KMS-11 (cell line): ENCODE measurements around the gene AUTS2.

Experiments
- H2AFZ ChIP-seq: fragments of 200-600 bp; sonication (generic); 2 replicates; pipeline ENCODE4 v1.6.1; 2016; ENCODE audit warnings: antibody characterized with exemption, mixed run types, low read depth
- H3K27ac ChIP-seq: fragments of 200-600 bp; sonication (generic); 2 replicates; pipeline ENCODE4 v1.6.1; 2016; ENCODE audit warnings: mild to moderate bottlenecking, mixed run types
- H3K27me3 ChIP-seq: fragments of 200-600 bp; sonication (generic); 2 replicates; pipeline ENCODE4 v1.6.1; 2017; ENCODE audit warnings: mild to moderate bottlenecking, low read depth, mixed run types, moderate library complexity; ENCODE audit not compliant: insufficient read depth
- H3K36me3 ChIP-seq: fragments of 200-600 bp; sonication (generic); 2 replicates; pipeline ENCODE4 v1.6.1; 2017; ENCODE audit warnings: mild to moderate bottlenecking, mixed run types; ENCODE audit not compliant: insufficient read depth
- H3K4me1 ChIP-seq: fragments of 200-600 bp; sonication (generic); 2 replicates; pipeline ENCODE4 v1.6.1; 2016; ENCODE audit warnings: mild to moderate bottlenecking, low read depth, mixed run types; ENCODE audit not compliant: poor library complexity, severe bottlenecking
- H3K4me2 ChIP-seq: fragments of 200-600 bp; sonication (generic); 2 replicates; pipeline ENCODE4 v1.7.0; 2016; ENCODE audit warnings: mild to moderate bottlenecking, mixed run types
- H3K4me3 ChIP-seq: fragments of 200-600 bp; sonication (generic); IDR thresholded peaks from 2 replicates; pipeline ENCODE4 v1.6.1; 2017; ENCODE audit warnings: low read depth, low read length, mixed read lengths; ENCODE audit not compliant: insufficient read depth
- H3K79me2 ChIP-seq: fragments of 200-600 bp; sonication (generic); 2 replicates; pipeline ENCODE4 v1.6.1; 2016; ENCODE audit warnings: low read depth, mixed run types; ENCODE audit not compliant: insufficient read depth
- H3K9ac ChIP-seq: fragments of 200-600 bp; sonication (generic); 2 replicates; pipeline ENCODE4 v1.6.1; 2016; ENCODE audit warnings: mild to moderate bottlenecking, mixed run types
- H4K20me1 ChIP-seq: fragments of 200-600 bp; sonication (generic); 2 replicates; pipeline ENCODE4 v1.6.1; 2016; ENCODE audit warnings: mild to moderate bottlenecking, mixed run types; ENCODE audit not compliant: insufficient read depth
- TF ChIP-seq, protein P1 (sequence below): fragments of 200-600 bp; sonication (generic); conservative IDR thresholded peaks from 2 replicates; pipeline ENCODE4 v1.6.1; 2017; ENCODE audit warnings: low read depth, mild to moderate bottlenecking, antibody characterized with exemption, low read length, moderate library complexity, mixed read lengths

The AUTS2 gene

GRCh38 chr7:69864274-69864673 lies 266.0 kb downstream of the AUTS2 start:
- Histone ChIP-seq H3K4me2 (no peak overlapping the region), H3K27me3 (no peaks in the 10 kb centered on the region), H3K27ac (no peak overlapping the region), H3K79me2 (no peaks in the 10 kb centered on the region), H3K4me3 (no peak overlapping the region), H3K4me1 (no peaks in the 10 kb centered on the region), H3K9ac (no peak overlapping the region), H4K20me1 (no peaks in the 10 kb centered on the region), H3K36me3 (no peaks in the 10 kb centered on the region), H2AFZ (no peak overlapping the region)
- TF ChIP-seq, protein P1, sequence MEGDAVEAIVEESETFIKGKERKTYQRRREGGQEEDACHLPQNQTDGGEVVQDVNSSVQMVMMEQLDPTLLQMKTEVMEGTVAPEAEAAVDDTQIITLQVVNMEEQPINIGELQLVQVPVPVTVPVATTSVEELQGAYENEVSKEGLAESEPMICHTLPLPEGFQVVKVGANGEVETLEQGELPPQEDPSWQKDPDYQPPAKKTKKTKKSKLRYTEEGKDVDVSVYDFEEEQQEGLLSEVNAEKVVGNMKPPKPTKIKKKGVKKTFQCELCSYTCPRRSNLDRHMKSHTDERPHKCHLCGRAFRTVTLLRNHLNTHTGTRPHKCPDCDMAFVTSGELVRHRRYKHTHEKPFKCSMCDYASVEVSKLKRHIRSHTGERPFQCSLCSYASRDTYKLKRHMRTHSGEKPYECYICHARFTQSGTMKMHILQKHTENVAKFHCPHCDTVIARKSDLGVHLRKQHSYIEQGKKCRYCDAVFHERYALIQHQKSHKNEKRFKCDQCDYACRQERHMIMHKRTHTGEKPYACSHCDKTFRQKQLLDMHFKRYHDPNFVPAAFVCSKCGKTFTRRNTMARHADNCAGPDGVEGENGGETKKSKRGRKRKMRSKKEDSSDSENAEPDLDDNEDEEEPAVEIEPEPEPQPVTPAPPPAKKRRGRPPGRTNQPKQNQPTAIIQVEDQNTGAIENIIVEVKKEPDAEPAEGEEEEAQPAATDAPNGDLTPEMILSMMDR = no peak

DNA sequence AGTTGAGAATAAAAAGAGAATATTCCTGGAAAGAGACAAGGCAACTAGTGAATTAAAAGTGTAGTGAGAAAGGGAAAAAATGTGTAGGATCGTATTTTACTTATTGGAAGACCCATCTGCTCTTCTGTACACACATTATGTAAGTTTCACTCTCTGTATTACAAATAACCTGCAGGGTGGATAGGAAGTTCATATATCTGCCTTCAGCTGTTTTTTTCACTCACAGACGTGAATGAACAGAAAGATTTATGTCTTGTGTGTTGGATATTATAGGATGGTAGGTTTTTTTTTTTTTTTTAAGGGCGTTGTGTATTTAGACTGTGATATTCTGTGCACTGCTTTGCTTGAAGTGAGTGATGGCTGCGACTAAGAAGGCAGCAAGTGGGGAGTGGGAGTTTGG lies 266.5 kb downstream of the AUTS2 start:
- Histone ChIP-seq H4K20me1 (no peaks in the 10 kb centered on the region), H2AFZ (no peak overlapping the region), H3K36me3 (no peaks in the 10 kb centered on the region), H3K4me3 (no peak overlapping the region), H3K27ac (no peak overlapping the region), H3K4me1 (no peaks in the 10 kb centered on the region), H3K79me2 (no peaks in the 10 kb centered on the region), H3K27me3 (no peaks in the 10 kb centered on the region), H3K4me2 (no peak overlapping the region), H3K9ac (no peak overlapping the region)
- TF ChIP-seq, protein P1 = no peak

DNA sequence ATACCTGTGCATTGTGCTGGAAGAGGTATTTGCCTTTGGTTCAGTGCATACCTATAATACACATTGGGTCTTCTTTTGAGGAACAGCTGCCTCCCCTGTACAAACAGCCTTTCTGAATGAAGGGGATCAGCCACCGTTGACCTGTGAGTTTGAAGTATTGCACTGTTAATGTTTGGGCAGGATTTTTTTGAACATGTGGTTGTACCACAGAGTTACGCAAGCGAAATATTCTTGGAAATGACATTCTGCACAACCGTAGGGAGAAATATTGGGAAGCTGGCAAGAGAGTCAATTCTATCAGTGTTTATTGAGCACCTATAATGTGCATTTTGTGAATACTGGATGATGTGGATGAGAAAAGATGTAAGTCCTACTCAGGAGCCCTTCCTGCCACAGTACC lies 270.6 kb downstream of the AUTS2 start:
- H4K20me1 ChIP-seq = no peaks in the 10 kb centered on the region

DNA sequence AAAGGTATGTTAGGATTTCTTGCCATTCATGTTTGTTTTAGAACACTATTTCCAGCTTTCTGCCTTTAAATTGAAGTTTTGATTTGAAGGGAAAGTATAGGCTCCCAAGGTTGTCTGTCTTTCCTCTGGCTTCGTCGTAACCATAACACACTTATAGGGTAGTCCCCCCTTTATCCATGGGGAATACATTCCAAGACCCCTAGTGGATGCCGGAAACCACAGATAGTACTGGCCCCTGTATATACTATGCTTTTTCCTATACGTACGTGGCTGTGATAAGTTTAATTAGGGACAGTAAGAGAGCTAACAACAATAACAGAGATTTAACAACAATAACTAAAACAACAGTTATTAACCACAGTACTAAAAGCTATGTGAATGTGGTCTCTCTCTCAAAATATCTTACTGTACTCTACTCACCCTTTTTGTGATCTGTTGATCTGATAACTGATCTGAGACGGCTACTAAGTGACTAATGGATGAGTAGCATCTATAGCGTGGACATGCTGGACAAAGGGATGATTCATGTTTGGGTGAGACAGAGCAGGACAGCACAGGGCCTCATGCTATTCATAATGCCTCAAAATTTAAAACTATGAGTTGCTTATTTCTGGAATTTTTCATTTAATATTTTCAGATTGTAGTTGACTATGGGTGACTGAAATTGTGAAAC lies 273.1 kb downstream of the AUTS2 start:
- Histone ChIP-seq H3K4me2 (no peak overlapping the region), H3K9ac (no peak overlapping the region), H2AFZ (no peak overlapping the region), H3K4me1 (no peaks in the 10 kb centered on the region), H3K4me3 (no peak overlapping the region), H3K79me2 (no peaks in the 10 kb centered on the region), H3K36me3 (no peaks in the 10 kb centered on the region), H4K20me1 (no peaks in the 10 kb centered on the region), H3K27me3 (no peaks in the 10 kb centered on the region), H3K27ac (no peak overlapping the region)
- TF ChIP-seq, protein P1 = no peak

More for the DNA sequence above, 270.6 kb downstream of the AUTS2 start:
- no peak overlapping the region for H2AFZ ChIP-seq
- TF ChIP-seq, protein P1 = no peak
- H3K4me3 ChIP-seq = no peak overlapping the region
- H3K27me3 ChIP-seq = no peaks in the 10 kb centered on the region
- no peaks in the 10 kb centered on the region for H3K4me1 ChIP-seq
- H3K4me2 ChIP-seq = no peak overlapping the region
- no peaks in the 10 kb centered on the region for H3K79me2 ChIP-seq
- H3K27ac ChIP-seq = no peak overlapping the region
- H3K36me3 ChIP-seq = no peaks in the 10 kb centered on the region
- no peak overlapping the region for H3K9ac ChIP-seq
